Brain microvascular endothelial cell (primary cell): ENCODE measurements around the gene OTOG.

Experiments used
- DNase-seq: peaks from one replicate; pipeline ENCODE4 v3.0.0-alpha.2; 2020
- H3K27ac ChIP-seq: fragments of 250-450 bp; sonication (Bioruptor Pico); 2 replicates; pipeline ENCODE4 v1.5.1; 2020; ENCODE audit warnings: mild to moderate bottlenecking, moderate library complexity
- H3K27me3 ChIP-seq: fragments of 250-450 bp; sonication (Bioruptor Pico); replicated peaks from 2 replicates; pipeline ENCODE4 v1.5.1; 2020; ENCODE audit warnings: mild to moderate bottlenecking
- H3K36me3 ChIP-seq: fragments of 250-450 bp; sonication (Bioruptor Pico); replicated peaks from 2 replicates; pipeline ENCODE4 v1.5.1; 2020; ENCODE audit warnings: mild to moderate bottlenecking
- H3K4me3 ChIP-seq: 2 replicates; pipeline ENCODE4 v1.5.1; 2011; ENCODE audit warnings: low read depth, mild to moderate bottlenecking, control low read depth, low read length, moderate library complexity
- in situ Hi-C: cut with HindIII; loops from 2 replicates; pipeline ENCODE4 v1.10.0; 2017; ENCODE audit warnings: low sequenced_read_pairs, low pct_ligation_motif_present
- TF ChIP-seq, protein P1 (sequence below): IDR thresholded peaks from 2 replicates; pipeline ENCODE4 v1.5.1; 2011; ENCODE audit warnings: low read depth, mild to moderate bottlenecking, moderate library complexity, low read length, control low read depth, inconsistent platforms; ENCODE audit errors: missing control alignments

OTOG gene

GRCh38 chr11:17578958-17579357 is 31.9 kb downstream of the OTOG start:
- Histone ChIP-seq H3K36me3 (no peaks in the 10 kb centered on the region), H3K27me3 (no peaks in the 10 kb centered on the region), H3K27ac (no peak overlapping the region), H3K4me3 (no peak overlapping the region)
- TF ChIP-seq, protein P1, sequence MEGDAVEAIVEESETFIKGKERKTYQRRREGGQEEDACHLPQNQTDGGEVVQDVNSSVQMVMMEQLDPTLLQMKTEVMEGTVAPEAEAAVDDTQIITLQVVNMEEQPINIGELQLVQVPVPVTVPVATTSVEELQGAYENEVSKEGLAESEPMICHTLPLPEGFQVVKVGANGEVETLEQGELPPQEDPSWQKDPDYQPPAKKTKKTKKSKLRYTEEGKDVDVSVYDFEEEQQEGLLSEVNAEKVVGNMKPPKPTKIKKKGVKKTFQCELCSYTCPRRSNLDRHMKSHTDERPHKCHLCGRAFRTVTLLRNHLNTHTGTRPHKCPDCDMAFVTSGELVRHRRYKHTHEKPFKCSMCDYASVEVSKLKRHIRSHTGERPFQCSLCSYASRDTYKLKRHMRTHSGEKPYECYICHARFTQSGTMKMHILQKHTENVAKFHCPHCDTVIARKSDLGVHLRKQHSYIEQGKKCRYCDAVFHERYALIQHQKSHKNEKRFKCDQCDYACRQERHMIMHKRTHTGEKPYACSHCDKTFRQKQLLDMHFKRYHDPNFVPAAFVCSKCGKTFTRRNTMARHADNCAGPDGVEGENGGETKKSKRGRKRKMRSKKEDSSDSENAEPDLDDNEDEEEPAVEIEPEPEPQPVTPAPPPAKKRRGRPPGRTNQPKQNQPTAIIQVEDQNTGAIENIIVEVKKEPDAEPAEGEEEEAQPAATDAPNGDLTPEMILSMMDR, result no peak
- in situ Hi-C loops, result no loop called here
- DNase-seq, result no peak

- Histone ChIP-seq H3K36me3 (no peaks in the 10 kb centered on the region), H3K27ac (no peak overlapping the region), H3K4me3 (no peak overlapping the region), H3K27me3 (no peaks in the 10 kb centered on the region)
- TF ChIP-seq, protein P1, result no peak
- in situ Hi-C loops, result no loop called here
- no peak for DNase-seq
These were observed 32.4 kb downstream of the OTOG start for GRCh38 chr11:17579451-17579850.

DNA sequence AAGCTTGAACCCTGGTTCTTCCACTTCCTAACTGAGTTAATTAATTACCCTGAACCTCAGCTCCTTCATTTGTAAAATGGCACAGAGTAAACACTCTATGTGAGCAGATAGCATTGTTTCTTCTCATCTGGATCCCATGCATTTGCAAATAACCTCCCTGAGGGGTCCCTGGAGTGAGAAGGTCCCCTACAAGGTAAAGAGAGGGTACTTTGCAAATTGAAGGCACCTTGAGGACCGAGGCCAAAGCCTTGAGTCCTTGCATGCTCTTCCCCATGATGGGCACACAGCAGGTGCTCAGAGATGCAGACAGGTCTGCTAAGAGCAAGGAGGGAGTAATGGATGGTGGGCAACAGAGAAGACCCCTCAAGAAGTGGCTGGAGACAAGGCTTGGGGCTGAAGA is 33.2 kb downstream of the OTOG start:
- in situ Hi-C loops, result no loop called here
- DNase-seq, result no peak
- TF ChIP-seq, protein P1, result no peak
- H3K36me3 ChIP-seq, result no peaks in the 10 kb centered on the region
- H3K27me3 ChIP-seq, result no peaks in the 10 kb centered on the region
- no peak overlapping the region for H3K27ac ChIP-seq
- H3K4me3 ChIP-seq, result no peak overlapping the region

DNA sequence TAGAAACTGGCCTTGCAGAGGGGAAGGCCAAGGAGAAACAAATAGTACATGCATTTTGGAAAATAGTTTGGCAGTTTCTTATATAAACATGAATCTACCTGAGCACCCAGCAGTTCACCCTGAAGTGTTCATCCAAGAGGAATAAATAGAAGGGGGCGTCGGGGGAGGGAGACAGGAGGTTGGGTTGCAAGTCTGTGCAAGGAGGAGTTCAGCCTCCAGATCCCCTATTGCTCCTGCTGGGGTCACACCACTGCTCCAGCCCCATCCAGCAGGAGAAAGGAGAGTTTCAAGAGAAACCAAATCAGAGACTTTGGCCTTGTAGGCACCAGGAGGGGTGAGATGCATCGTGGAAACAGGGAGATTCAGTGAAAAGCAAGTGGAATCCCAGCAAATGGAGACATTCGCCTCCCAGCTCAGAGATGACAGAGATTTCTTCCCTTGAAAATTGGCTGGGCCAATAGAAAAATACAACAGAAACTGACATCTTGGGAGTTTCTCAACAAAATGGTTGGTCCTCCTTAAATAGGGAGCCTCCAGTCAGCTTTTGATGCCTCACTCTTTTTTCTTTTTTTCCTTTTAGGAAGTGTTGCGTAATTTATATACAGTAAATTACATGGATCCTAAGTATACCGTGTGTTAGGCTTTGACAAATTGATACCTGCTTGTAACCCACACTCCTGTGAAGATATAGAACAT is 34.1 kb downstream of the OTOG start:
- H3K27me3 ChIP-seq, result no peaks in the 10 kb centered on the region

DNA sequence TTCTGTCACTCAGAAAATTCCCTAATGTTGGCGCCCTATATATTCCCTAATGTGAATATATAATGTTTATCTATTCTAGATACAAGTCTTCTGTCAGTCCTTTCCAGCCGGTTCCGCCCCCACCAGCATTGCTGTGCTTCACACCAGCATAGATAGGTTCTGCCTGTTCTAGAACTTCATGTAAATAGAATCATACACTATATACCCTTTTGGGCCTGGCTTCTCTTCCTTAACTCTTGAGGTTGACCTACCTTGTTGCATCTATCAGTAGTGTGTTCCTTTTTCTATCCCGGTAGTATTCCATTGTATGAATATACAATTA is 34.6 kb downstream of the OTOG start:
- no peaks in the 10 kb centered on the region for H3K36me3 ChIP-seq
- in situ Hi-C loops, result no loop called here
- H3K27ac ChIP-seq, result no peak overlapping the region
- H3K27me3 ChIP-seq, result no peaks in the 10 kb centered on the region
- DNase-seq, result no peak
- TF ChIP-seq, protein P1, result no peak
- H3K4me3 ChIP-seq, result no peak overlapping the region

More for the DNA sequence above, 34.1 kb downstream of the OTOG start:
- Histone ChIP-seq H3K4me3 (no peak overlapping the region), H3K27ac (no peak overlapping the region), H3K36me3 (no peaks in the 10 kb centered on the region)
- TF ChIP-seq, protein P1, result no peak
- DNase-seq, result no peak
- in situ Hi-C loops, result no loop called here
